Astrocyte (in vitro differentiated cells and primary cell): ENCODE measurements around the gene TICRR.

Source experiments
- CTCF ChIP-seq: IDR thresholded peaks from 2 replicates; pipeline ENCODE4 v1.5.1; 2011; ENCODE audit warnings: low read depth, mild to moderate bottlenecking, inconsistent platforms, low read length, moderate library complexity; ENCODE audit not compliant: insufficient read depth
- EZH2 ChIP-seq: IDR thresholded peaks from 2 replicates; pipeline ENCODE4 v1.6.1; 2012; ENCODE audit warnings: mild to moderate bottlenecking, low read length, inconsistent platforms; ENCODE audit not compliant: insufficient read depth

DNA sequence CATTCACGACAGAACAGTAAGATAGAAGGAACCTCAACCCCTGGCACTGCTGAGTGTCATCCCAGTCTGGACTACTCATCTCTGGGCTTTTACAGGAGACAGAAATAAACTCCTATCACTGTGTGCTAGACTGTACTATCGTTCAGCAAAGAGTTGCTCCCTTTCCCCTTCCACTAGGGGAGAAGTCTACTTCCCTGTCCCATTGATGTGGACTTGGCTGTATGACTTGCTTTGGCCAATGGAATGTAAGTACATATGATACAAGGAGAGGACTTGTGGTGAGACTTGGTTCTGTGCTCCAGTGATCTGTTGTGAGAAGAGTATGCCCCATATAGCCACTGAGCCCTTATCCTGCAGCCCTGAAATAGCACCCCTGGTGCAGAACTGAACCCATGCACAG is 85.3 kb downstream of the TICRR start:
- TF ChIP-seq CTCF (no peak), EZH2 (no peak)
